B cell (primary cell): ENCODE measurements around the gene DAB1.

Experiments used
- EZH2 ChIP-seq: IDR thresholded peaks from 2 replicates; pipeline ENCODE4 v1.6.1; 2012; ENCODE audit warnings: borderline replicate concordance, low read depth, mild to moderate bottlenecking, moderate library complexity, low read length; ENCODE audit not compliant: insufficient read depth, poor library complexity, severe bottlenecking
- TF ChIP-seq, protein P1 (sequence below): fragments of 200-600 bp; IDR thresholded peaks from one replicate; pipeline ENCODE4 v1.8.0; 2022; ENCODE audit warnings: antibody characterized with exemption, mild to moderate bottlenecking

DNA sequence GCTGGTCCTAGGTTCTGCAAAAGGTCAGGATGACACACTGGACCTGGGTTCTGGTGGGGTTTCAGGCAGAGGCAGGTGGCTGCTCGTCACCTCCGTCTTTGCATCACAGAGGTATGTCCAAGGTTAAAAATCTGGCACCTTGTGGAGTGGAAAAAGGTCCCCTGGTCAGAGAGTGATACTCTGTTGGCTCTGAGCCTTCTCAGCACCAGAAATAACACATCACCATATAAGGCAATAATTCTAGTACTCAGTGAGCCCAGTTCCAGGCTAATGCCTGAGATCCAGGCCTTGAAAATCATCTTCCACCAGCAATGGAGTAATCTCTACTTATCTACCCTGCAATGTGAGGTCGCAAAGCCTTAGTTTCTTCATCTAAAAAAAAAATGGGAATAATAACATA lies 330.7 kb downstream of the DAB1 start:
- TF ChIP-seq, protein P1, sequence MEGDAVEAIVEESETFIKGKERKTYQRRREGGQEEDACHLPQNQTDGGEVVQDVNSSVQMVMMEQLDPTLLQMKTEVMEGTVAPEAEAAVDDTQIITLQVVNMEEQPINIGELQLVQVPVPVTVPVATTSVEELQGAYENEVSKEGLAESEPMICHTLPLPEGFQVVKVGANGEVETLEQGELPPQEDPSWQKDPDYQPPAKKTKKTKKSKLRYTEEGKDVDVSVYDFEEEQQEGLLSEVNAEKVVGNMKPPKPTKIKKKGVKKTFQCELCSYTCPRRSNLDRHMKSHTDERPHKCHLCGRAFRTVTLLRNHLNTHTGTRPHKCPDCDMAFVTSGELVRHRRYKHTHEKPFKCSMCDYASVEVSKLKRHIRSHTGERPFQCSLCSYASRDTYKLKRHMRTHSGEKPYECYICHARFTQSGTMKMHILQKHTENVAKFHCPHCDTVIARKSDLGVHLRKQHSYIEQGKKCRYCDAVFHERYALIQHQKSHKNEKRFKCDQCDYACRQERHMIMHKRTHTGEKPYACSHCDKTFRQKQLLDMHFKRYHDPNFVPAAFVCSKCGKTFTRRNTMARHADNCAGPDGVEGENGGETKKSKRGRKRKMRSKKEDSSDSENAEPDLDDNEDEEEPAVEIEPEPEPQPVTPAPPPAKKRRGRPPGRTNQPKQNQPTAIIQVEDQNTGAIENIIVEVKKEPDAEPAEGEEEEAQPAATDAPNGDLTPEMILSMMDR: no peak
- TF ChIP-seq EZH2: no peak
